HepG2 (cell line): ENCODE results near the gene HSP90AB1. TPM values are rescaled to one million over a fixed set of nuclear protein-coding genes. Genes with fewer than 3 reads are reported as not detected.
A peak's percentile ranks its signal among the peaks of the same experiment; 100 is the strongest.

Source experiments
- ATAD3A ChIP-seq: sonication (generic); formaldehyde crosslinking; IDR thresholded peaks from 2 replicates; pipeline ENCODE4 v1.4.0; 2020; ENCODE audit warnings: missing genetic modification reagents
- ATF2 ChIP-seq: sonication (generic); formaldehyde crosslinking; IDR thresholded peaks from 2 replicates; pipeline ENCODE4 v1.4.0; 2020; ENCODE audit warnings: missing genetic modification reagents
- BCL6 ChIP-seq: IDR thresholded peaks from 2 replicates; pipeline ENCODE4 v1.6.1; 2016; ENCODE audit warnings: missing genetic modification reagents, missing compliant biosample characterization
- FOXA1 ChIP-seq, 2 experiments: fragments of 450-650 bp in 1 of 2; sonication (generic) in 1 of 2; formaldehyde crosslinking in 1 of 2; IDR thresholded peaks; 2 replicates each; pipeline versions ENCODE4 v1.4.0 to v1.6.1; 2016 to 2020; ENCODE audit warnings: missing genetic modification reagents in 1 of 2
- HINFP ChIP-seq: sonication (generic); formaldehyde crosslinking; IDR thresholded peaks from 2 replicates; pipeline ENCODE4 v1.4.0; 2020; ENCODE audit warnings: low read depth, mild to moderate bottlenecking, missing genetic modification reagents
- HNF4G ChIP-seq, 2 experiments: sonication (generic) in 1 of 2; formaldehyde crosslinking in 1 of 2; IDR thresholded peaks; 2 replicates each; pipeline versions ENCODE4 v1.4.0 to v1.6.1; 2011 to 2020; ENCODE audit warnings: borderline replicate concordance in 2 of 2, low read depth in 2 of 2, mild to moderate bottlenecking in 2 of 2, low read length in 1 of 2, missing genetic modification reagents in 1 of 2, moderate library complexity in 1 of 2
- PITX1 ChIP-seq: sonication (generic); formaldehyde crosslinking; IDR thresholded peaks from 2 replicates; pipeline ENCODE4 v1.5.1; 2020; ENCODE audit warnings: mild to moderate bottlenecking, missing genetic modification reagents
- RERE ChIP-seq: IDR thresholded peaks from 2 replicates; pipeline ENCODE4 v1.6.1; 2016; ENCODE audit warnings: low read depth, missing genetic modification reagents, missing compliant biosample characterization
- ZIK1 ChIP-seq: sonication (generic); formaldehyde crosslinking; IDR thresholded peaks from 2 replicates; pipeline ENCODE4 v1.5.0; 2020; ENCODE audit warnings: mild to moderate bottlenecking, low read depth, missing genetic modification reagents, borderline replicate concordance
- ZNF329 ChIP-seq: sonication (generic); formaldehyde crosslinking; IDR thresholded peaks from 2 replicates; pipeline ENCODE4 v1.9.0; 2021; ENCODE audit warnings: low read depth, mild to moderate bottlenecking, missing genetic modification reagents
- ZNF609 ChIP-seq: sonication (generic); formaldehyde crosslinking; IDR thresholded peaks from 2 replicates; pipeline ENCODE4 v1.4.0; 2020; ENCODE audit warnings: mild to moderate bottlenecking, missing genetic modification reagents, borderline replicate concordance
- ZNF614 ChIP-seq: IDR thresholded peaks from 2 replicates; pipeline ENCODE4 v1.6.1; 2018; ENCODE audit warnings: missing biosample characterization, missing genetic modification reagents, inconsistent platforms, borderline replicate concordance
- ZNF703 ChIP-seq: sonication (generic); formaldehyde crosslinking; IDR thresholded peaks from 2 replicates; pipeline ENCODE4 v1.5.1; 2020; ENCODE audit warnings: missing genetic modification reagents, mild to moderate bottlenecking, moderate library complexity, borderline replicate concordance
- polyA plus RNA-seq, 8 experiments: library from polyadenylated mRNA; depleted of rRNA in 3 of 8; stranded (reverse) in 7 of 8; unstranded in 1 of 8; fragments of >200 nt; fragmentation: Illumina TruSeq in 4 of 8; extraction: Trizol in 4 of 8; gene quantifications; 2 replicates each; pipeline versions ENCODE4 v1.2.1 to v1.2.3, GENCODE V29; 2011 to 2016; ENCODE audit warnings: low read depth in 4 of 8, missing spikeins in 1 of 8, mixed read lengths in 1 of 8; ENCODE audit not compliant: insufficient read depth in 1 of 8
- total RNA-seq, 5 experiments: library from RNA; depleted of rRNA; stranded (reverse); fragments of >200 nt; fragmentation: Illumina TruSeq; extraction: Trizol; gene quantifications; 2 replicates each; pipeline ENCODE4 v1.2.3, GENCODE V29; 2016; ENCODE audit warnings: low read depth in 1 of 5

The HSP90AB1 gene
- total and polyA plus RNA-seq, 2 of the 13 experiments (the other 11 are each of a cell fraction or from before 2014, with no cell fraction given), result 1,325 to 1,472 TPM

- TF ChIP-seq HNF4G (IDR thresholded peaks at IDR 0.05; ENCODE audit: borderline replicate concordance, low read depth, low read length) (no peak), HNF4G (CRISPR knock-in tag; IDR thresholded peaks at IDR 0.05; ENCODE audit: borderline replicate concordance, low read depth) (peak; percentile 6; the same call in 1 of the 2 replicates), FOXA1 (IDR thresholded peaks at IDR 0.05) (no peak), FOXA1 (CRISPR knock-in tag; IDR thresholded peaks at IDR 0.05) (peak; percentile 27; the same call in 1 of the 2 replicates), RERE (CRISPR knock-in tag) (0 out of 2 replicates have a peak, but pooled peaks have one; percentile 9), ATF2 (CRISPR knock-in tag) (peak; percentile 99), BCL6 (CRISPR knock-in tag) (0 out of 2 replicates have a peak, but pooled peaks have one; percentile 26), ZNF609 (CRISPR knock-in tag) (0 out of 2 replicates have a peak, but pooled peaks have one; percentile 41), ZNF614 (CRISPR knock-in tag) (no peak; the same call in 1 of the 2 replicates), PITX1 (CRISPR knock-in tag) (no peak), ZIK1 (CRISPR knock-in tag) (0 out of 2 replicates have a peak, but pooled peaks have one; percentile 49), ATAD3A (CRISPR knock-in tag) (no peak; the same call in 1 of the 2 replicates), ZNF703 (CRISPR knock-in tag) (no peak; the same call in 1 of the 2 replicates), ZNF329 (CRISPR knock-in tag) (0 out of 2 replicates have a peak, but pooled peaks have one; percentile 65), HINFP (CRISPR knock-in tag) (no peak; the same call in 1 of the 2 replicates)
Observed at GRCh38 chr6:44237813-44238433, 9.0 kb upstream of the HSP90AB1 start (continued).
